Astrocyte of the spinal cord (primary cell): Measurements from ENCODE around the gene SPSB3.

Experiments used
- DNase-seq: peaks from one replicate; pipeline ENCODE4 v3.0.0; 2011; ENCODE audit warnings: low read depth, low spot score
- H3K4me3 ChIP-seq: 2 replicates; pipeline ENCODE4 v1.5.1; 2011; ENCODE audit warnings: low read depth, mild to moderate bottlenecking, low read length, moderate library complexity
- in situ Hi-C: cut with HindIII; loops from 2 replicates; pipeline ENCODE4 v1.10.0; 2017; ENCODE audit warnings: low sequenced_read_pairs
- TF ChIP-seq, protein P1 (sequence below): IDR thresholded peaks from 2 replicates; pipeline ENCODE4 v1.5.1; 2012; ENCODE audit warnings: low read depth, mild to moderate bottlenecking, low read length, inconsistent platforms

The SPSB3 gene

DNA sequence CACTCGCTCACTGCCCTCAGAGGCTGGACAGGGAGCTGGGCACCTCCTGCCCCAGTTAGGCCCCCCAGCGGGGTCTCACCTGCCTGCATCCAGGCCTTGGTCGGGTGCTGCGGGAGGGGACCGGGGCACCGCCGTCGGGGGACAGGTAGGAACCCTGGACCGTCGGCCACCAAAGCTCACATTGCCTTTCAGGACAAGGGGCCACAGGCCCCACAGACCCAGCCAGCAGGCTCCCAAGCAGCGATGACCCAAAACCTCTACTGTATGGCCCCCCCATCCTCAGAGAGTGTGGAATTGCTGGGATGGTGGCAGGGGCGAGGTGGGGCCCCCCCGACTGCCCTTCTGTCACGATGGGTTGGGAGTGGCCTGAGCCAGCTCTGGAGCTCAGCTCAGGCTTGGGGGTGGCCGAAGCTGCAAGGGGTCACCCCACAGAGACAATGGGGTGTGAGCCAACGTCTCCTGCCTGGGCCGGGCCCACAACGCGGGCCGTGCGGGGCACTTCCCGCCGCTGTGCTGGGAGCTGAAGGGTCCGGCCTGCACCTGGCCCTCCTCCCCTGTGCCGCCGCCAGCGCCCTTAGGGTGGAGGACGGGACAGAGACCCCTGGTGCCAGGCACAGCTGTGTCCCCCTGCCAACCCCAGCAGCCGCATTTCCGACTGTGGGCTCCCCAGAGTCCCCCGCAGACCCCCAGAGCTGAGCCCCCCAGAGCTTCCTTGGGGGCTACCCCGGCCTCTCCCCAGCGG lies 10.6 kb upstream of the SPSB3 start:
- in situ Hi-C loops, result no loop called here
- TF ChIP-seq, protein P1, sequence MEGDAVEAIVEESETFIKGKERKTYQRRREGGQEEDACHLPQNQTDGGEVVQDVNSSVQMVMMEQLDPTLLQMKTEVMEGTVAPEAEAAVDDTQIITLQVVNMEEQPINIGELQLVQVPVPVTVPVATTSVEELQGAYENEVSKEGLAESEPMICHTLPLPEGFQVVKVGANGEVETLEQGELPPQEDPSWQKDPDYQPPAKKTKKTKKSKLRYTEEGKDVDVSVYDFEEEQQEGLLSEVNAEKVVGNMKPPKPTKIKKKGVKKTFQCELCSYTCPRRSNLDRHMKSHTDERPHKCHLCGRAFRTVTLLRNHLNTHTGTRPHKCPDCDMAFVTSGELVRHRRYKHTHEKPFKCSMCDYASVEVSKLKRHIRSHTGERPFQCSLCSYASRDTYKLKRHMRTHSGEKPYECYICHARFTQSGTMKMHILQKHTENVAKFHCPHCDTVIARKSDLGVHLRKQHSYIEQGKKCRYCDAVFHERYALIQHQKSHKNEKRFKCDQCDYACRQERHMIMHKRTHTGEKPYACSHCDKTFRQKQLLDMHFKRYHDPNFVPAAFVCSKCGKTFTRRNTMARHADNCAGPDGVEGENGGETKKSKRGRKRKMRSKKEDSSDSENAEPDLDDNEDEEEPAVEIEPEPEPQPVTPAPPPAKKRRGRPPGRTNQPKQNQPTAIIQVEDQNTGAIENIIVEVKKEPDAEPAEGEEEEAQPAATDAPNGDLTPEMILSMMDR, result no peak
- no peak overlapping the region for H3K4me3 ChIP-seq
- DNase-seq, result no peak

DNA sequence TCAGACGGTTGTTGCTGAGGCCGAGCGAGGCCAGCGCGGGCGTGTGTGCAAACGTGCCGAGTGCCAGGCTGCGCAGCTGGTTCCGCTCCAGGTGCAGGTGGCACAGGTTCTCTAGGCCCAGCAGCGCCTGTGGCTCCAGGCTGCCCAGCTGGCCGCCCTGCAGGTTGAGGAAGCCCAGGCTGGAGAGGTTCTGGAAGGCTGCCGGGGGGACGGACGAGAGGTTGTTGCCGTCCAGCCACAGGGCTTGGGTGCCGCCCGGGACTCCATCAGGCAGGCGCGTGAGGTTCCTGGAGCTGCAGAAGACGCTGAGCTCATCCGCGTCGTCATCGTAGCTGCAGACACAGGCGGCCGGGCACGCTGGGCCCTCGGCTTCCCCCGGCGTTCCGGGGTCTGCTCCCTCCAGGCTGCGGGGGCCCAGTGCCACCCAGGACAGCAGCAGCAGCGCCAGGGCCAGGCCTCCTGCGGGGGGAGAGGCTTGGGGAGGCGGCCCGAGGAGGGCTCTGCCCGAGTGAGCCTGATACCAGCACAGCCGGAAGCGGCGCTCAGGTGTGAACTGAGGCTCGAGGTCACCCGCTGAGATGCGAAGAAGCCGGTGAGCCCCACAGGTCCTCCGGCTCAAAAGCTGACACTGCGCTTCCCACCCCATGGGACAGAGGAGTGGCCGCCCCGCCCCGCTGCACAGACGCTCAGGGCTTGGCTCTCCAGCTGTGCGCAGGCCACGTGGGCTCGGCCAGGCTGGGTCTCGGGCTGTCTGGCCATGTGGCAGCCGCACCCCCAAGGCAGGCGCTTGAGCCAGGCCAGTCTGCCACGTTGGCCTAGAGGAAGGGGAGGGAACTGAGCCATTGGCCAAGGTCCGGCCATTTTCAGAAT lies 9.8 kb upstream of the SPSB3 start:
- in situ Hi-C loops, result no loop called here
- no peak for DNase-seq
- TF ChIP-seq, protein P1, result no peak
- no peak overlapping the region for H3K4me3 ChIP-seq

DNA sequence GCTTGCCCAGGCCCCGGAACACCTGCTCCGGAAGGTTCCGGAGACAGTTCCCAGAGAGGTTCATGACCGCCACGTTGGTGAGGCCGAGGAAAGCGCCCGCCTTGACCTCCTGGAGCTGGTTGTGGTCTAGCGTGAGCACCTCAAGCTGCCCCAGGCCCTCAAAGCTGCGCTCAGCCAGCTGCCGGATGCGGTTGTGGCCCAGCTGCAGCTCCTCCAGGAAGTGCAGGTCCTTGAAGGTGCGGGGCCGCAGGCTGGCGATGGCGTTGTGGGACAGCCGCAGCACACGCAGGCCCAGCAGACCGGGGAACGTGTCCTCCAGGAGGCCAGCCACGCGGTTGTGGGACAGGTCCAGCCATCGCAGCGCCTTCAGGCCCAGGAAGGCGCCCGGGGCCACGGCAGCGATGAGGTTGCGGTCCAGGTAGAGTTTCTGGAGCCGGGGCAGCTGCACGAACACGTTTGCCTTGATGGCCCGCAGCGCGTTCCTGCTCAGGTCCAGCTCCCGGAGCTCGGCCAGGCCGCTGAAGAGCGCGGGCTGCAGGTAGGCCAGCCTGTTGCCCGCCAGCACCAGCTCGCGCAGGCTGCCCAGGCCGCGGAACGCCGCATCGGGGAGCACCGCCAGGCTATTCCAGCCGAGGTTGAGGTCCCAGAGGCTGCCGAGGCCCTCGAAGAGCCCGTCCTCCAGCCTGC lies 9.0 kb upstream of the SPSB3 start:
- H3K4me3 ChIP-seq, result no peak overlapping the region
- TF ChIP-seq, protein P1, result no peak
- in situ Hi-C loops, result no loop called here
- no peak for DNase-seq

DNA sequence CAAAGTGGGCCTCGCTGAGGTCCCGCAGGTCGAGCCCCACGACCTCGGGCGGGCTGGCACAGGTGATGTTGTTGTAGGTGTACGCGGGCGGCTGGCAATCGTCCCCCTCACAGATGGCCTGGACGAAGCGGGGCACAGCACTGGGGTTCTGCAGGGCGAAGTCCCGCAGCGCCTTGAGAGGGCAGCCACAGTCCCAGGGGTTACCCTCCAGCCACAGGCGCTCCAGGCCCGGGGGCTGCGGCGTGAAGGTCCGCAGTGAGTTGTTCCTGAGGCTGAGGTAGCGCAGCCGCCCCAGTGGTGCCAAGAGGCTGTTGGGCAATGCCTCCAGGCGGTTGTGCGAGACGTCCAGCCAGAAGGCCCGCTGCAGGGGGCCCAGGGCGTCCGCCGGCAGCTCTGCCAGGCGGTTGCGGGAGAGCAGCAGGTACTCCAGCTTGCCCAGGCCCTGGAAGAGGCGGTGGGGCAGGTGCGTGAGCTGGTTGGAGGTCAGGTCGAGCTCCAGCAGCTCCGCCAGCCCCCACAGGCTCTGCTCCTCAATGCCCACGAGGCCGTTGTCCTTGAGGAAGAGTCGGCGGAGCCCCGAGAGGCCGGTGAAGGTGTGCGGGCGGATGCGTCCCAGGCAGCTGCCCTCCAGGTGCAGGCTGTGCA lies 8.4 kb upstream of the SPSB3 start:
- no peak for DNase-seq

DNA sequence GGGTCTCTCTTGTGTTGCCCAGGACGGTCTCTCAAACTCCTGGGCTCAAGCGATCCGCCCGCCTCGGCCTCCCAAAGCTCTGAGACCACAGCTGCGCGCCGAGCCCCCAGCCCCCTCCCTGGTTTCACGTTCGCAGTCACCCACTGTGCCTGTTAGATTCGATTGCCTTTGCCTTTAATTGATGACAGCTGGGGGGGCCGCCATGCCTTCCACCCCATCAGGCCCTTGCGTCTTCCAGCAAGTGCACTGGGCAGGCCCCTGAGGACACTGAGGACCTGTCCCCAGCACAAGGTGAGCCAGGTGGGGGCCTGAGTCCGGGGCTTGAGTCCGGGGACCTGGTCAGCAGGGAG lies 7.9 kb upstream of the SPSB3 start:
- in situ Hi-C loops, result no loop called here
- DNase-seq, result no peak
- TF ChIP-seq, protein P1, result no peak
- no peak overlapping the region for H3K4me3 ChIP-seq

More for the DNA sequence above, 8.4 kb upstream of the SPSB3 start:
- in situ Hi-C loops, result no loop called here
- H3K4me3 ChIP-seq, result no peak overlapping the region
- TF ChIP-seq, protein P1, result no peak

DNA sequence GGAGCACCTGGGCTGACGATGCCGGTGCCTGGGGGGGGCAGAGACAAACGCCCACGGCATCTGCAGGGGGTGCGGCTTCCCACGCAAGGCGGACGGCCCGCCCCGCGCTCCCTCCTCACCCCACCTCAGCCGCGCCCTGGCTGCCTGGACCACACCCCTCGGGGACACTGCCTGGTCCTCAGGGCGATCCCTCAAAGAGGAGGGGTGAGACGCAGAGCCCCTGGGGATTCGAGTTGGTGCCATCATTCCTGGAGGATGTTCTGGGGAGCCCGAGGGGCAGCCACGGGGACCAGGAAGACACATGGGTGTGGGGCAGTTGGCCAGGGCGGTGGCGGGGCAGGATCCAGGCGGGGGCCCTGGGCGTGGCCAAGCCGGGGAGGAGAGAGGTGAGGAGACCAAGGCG lies 7.3 kb upstream of the SPSB3 start:
- H3K4me3 ChIP-seq, result no peak overlapping the region
- TF ChIP-seq, protein P1, result no peak
- DNase-seq, result no peak
- in situ Hi-C loops, result no loop called here
